HG02610 (cell line): ENCODE measurements around the gene CARM1.
A peak's percentile ranks its signal among the peaks of the same experiment; 100 is the strongest.
"Not testable (repeated sequence)": the region's sequence is repeated elsewhere in the genome, so short reads cannot be mapped to it uniquely, and the experiment has no call there.

Source experiments
- ATAC-seq: cut with Tn5 transposase; IDR thresholded peaks from one replicate; pipeline ENCODE4 v1.9.1; 2021; ENCODE audit warnings: mild to moderate bottlenecking, moderate library complexity; ENCODE audit not compliant: unreplicated experiment

Gene CARM1

DNA sequence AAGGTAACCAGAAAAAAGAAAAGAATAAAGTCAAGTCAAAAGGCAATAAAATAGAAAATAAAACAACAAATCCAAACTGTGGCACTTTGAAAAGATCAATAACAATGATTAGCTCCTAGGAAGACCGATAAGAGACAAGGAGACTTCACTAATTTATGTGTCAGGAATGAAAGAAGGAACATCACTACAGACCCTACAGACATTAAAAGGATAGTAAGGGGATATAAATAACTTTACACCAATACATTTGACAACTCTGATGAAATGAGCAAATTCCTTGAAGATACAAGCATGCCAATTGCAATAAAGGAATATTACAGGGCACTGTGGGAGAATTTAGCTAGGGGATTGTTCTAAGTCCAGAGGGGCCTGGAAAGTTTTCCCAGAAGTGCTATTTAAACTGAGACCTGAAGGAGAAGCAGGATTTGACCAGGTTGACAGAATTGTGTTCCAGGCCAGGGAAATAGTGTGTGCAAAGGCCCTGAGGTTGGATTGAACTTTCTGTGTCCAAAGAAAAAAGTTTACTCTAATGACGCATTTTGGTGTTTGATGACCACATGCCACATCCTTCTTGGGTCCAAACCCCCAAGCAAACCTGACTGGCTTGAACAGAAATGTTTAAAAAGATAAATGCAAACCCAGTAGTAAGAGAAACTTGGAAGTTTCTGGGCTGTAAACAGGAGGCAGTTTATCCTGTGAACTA is 24.7 kb upstream of the CARM1 start:
- ATAC-seq = no peak

DNA sequence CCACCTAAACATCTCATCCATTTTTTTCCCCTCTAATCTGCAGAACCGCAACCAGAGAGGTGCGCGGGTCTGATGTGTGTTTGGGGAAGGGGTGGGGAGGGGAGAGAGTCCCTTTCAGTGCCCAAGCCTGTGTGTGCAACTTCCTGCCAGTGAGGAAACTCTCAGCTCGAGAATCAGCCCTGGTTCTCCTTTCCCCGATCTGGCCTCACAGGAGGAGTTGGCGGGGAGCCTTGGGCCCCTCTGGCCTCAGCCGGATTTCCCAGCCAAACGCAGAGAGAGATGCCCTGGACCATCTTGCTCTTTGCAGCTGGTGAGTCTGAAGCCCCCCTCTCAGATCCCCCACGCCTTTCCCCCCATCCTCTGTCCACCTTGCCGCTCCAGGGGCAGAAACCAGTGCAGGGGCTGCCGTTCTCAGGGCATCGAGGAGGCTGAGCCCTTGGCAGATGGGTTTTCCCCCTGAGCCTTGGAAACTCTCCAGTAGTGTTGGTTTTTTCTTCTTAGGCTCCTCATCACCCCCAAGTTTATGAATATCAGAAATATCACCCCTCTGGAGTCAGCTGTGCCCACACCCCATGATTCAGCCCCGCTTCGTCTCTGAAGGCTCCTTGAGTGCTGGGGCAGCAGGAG is 23.0 kb upstream of the CARM1 start, which contains the start of gene C19orf38:
Gene C19orf38, plus strand, starts transcription at position 186 of the 627 bp plus-strand sequence. Its CDS starts 94 bp downstream, at position 280.
- no peak for ATAC-seq

DNA sequence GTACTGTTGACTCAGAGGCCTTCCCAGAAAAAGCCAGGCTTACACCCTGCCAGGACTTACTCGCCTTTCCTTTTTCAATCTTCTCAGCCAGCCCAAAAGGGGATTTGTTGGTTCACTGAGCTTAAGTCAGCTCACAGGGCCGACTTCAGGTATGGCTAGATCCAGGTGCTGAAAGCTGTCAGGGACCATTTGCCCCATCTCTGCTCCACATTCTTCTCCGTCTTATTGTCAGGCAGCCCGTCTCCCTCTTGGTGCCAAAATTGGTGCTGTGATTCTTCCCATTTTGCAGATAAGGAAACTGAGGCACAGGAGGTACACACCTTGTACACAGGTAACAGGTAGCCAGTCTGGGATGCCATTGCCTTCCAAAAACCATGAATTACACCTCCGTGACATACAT is 20.7 kb upstream of the CARM1 start:
- ATAC-seq = no peak

DNA sequence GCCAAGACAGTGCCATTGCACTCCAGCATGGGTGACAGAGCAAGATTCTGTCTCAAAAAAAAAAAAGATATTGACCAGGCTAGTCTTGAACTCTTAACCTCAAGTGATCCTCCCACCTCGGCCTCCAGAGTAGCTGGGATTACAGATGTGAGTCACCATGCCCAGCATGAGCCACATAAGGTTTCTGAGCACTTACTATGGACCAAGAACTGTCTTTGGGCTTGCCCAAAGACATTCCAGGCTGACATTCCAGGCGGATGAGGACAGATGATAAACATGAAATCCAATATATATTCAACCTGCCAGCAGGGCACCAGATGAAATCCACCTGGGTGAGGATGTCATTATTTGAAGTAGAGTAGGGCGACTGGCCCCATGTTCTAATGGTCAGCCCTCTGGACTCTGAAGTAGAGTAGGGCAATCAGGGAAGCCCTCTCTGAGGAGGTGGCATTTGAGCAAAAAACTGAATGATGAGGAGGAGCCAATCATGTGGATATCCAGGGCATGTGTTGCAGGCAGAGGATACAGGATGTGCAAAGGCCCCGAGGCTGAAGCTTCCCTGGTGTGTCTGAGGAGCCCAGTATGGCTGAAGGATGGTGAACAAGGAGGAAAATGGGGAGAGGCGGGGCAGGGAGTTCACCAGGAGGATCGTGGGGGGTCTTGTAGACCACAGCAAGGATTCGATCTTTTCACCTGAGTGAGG is 19.1 kb upstream of the CARM1 start:
- no peak for ATAC-seq

DNA sequence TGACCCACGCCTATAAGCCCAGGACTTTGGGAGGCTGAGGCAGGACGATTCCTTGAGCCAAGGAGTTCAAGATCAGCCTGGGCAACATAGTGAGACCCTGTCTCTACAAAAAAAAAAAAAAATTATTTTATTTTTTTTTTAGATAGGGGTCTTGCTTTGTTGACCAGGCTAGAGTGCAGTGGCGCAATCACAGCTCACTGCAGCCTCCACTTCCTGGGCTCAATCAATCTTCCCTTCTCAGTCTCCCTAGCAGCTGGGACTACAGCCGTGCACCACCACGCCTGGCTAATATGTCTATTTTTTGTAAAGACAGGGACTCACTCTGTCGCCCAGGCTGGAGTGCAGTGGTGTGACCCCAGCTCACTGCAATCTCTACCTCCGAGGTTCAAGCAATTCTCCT is 18.4 kb upstream of the CARM1 start:
- ATAC-seq = no peak

DNA sequence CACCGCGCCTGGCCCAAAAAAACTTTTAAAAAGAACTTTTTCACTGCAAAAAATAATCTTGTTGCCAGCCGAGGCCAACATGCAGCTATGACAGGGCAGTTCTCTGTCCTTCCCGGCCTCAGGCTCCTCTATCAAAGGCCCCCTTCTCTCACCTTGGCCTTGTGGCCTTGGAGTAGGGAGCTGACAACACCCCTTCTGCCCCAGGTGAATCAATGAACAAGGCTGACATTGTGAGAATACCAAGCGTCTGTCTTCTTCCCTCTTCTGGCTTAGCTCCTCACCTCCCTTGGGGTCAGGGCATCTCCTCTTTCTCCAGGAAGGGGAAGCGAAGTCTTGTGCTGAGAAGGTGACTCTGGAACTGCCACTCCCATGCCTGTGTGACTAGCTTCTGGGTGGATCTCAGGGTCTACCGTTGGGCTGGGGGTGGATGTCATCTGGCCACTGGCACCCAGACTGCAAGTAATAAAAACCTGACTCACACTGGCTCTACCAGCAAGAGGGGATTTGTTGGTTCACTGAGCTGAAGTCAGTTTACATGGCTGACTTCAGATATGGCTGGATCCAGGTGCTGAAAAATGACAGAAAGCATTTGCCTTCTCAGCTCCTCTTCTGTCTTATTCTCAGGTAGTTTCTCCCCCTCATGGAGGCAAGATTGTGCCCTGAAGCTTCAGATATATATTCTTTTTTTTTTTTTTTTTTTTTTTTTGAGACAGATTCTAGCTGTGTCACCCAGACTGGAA is 16.8 kb upstream of the CARM1 start:
- no peak for ATAC-seq

DNA sequence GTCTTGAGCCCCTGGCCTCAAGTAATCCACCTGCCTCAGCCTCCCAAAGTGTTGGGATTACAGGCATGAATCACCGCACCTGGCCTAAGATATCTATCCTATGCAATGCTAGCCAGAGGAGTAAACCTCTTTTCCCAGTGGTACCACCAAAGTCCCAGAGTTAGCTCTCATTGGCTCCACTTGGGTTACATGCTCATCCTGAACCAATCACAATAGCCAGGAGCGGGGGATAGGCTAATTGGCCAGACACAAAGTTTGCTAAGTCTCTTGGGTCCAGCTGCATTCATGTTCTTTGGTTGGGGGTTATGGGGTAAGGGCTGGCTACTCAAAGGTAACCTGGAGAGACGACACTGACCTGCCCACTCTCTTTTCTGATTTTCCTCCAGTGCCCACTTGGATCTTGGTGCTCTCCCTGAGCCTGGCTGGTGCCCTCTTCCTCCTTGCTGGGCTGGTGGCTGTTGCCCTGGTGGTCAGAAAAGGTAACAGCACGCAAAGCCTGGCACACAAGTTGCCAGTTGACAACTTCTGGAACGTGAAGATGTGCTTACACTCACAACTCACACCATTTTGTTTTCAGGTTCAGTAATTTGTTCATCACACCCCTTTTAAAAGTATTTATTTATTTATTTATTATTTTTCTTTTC is 15.4 kb upstream of the CARM1 start:
- ATAC-seq = no peak

DNA sequence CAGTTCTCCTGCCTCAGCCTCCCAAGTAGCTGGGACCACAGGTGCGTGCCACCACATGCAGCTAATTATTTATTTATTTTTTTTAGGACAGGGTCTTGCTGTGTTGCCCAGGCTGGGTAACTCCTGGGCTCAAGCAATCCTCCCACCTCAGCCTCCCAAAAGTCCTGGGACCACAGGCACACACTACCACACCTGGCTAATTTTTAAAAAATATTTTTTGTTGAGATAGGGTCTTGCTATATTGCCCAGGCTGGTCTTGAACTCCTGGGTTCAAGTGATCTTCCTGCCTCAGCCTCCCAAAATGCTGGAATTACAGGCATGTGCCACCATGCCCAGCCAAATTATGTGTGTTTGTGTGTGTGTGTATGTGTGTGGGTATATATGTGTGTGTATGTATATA is 14.5 kb upstream of the CARM1 start:
- not testable (repeated sequence) for ATAC-seq

DNA sequence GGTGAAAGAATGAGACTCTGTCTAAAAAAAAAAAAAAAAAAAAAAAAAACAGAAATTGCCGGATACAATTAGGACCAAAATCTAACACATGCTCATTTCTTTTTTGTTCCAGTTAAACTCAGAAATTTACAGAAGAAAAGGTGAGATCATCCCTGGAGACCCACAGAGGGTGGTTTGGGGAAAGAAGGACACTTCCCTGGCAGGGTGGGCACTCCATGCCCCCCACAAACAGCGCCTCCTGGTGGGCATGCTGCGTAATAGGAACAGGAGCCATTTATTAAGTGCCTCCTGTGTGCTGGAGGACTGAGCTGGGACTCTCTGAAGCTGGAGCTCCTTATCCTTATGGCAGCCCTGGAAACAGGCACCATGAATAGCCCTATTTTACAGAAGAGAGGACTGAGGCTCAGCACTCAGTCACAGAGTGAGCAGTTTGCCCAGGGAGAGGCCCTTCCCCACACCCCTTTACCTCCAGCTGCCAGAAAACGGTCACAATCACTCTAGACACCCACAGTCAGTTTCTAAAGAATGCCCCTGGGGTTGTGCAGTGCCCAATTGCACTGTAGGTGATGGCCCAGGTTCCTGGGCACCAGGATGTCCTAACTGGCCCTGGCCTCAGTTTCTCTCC is 13.0 kb upstream of the CARM1 start:
- no peak for ATAC-seq

DNA sequence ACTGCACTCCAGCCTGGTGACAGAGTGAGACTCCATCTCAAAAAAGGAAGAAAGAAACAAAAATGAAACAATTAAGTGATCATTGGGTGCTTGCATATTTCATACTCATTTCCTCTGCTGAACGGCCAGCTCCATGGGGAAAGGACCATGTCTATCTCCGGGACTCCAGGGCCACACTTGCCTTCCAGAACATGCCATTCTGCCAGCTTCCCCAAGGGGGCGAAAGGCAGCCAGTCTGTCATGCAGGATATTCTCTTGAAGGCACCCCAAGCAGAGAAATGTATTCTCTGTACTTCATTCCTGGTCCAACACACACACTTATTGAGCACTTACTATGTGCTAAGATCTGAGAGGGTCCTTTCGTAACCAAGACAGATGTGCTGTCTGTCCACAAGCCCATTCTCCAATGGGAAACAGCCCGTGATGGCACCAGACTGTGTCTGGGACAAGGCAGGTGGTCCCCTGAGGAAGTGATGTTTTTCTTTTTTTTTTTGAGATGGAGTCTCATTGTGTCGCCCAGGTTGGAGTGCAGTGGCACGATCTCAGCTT is 10.2 kb upstream of the CARM1 start:
- ATAC-seq = no peak

DNA sequence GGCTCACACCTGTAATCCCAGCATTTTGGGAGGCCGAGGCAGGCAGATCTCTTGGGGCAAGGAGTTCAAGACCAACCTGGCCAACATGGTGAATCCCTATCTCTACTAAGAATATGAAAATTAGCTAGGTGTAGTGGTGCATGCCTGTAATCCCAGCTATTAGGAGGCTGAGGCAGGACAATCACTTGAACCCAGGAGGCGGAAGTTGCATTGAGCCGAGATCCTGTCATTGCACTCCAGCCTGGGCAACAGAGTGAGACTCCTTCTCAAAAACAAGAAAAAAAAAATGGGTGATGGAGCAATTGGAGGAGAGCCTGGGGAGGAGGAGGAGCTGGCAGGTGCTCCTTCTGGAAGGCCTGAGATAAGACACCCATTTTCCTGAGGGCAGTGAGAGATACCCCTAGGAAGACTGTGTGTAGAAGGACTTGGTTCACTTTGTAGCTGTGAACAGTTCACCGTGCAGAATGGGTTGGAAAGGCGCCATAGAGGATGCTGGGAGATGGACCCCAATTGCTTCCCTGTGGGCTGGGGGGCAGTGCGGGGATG is 8.7 kb upstream of the CARM1 start:
- ATAC-seq = no peak

DNA sequence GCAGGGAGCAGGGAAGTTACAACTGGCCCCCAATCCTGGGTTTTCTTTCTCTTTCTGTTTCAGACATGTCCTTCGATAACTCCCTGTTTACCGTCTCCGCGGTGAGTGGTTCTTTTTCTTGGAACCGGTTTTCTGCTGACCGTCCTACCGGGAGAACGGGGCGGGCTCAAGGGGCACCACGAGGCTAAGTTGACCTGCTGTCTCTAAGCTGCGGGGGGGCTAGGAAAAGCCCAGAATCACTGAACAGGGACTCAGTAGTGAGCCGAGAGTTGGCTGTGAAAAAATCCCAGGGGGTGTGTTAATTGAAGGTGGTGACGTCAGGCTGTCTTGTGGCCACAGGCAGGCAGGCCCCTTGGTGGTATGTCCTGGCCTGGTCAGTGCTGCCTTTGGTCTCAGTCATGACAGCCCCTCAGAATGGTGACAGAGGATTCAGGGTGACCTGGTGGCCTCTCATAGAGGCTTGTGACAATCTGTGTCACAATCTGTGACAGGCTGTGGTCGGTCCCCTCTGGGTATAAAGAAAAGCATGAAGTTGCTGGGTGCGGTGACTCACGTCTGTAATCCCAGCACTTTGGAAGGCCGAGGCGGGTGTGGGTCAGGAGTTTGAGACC is 8.1 kb upstream of the CARM1 start:
- ATAC-seq = no peak

DNA sequence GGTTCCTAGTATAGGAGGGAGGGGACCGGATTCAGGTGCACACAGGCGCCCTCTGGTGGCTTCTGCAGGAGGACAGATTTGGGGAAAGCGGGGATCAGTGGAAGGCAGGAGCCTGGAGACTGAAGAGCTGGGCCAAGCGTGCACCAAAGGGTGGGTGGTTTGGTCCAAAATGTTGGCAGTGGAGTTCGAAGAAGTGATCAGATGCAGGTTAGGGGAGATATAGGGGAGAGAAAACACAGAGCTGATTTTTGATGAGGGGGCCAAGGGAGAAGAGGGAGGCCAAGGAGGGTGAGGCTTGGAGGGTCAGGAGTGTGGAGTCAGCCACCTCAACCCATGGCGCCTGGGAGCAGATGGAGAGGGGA is 6.8 kb upstream of the CARM1 start:
- no peak for ATAC-seq

DNA sequence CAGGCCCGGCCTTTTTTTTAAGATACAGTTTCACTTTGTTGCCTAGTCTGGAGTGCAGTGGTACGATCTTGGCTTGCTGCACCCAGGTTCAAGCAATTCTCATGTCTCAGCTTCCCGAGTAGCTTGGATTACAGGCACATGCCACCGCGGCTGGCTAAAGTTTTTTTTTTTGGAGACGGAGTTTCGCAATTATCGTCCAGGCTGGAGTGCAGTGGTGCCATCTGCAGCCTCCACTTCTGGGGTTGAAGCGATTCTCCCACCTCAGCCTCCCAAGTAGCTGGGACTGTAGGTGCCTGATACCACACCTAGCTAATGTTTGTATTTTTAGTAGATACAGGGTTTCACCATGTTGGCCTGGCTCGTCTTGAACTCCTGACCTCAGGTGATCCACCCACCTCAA is 4.9 kb upstream of the CARM1 start:
- ATAC-seq = no peak

DNA sequence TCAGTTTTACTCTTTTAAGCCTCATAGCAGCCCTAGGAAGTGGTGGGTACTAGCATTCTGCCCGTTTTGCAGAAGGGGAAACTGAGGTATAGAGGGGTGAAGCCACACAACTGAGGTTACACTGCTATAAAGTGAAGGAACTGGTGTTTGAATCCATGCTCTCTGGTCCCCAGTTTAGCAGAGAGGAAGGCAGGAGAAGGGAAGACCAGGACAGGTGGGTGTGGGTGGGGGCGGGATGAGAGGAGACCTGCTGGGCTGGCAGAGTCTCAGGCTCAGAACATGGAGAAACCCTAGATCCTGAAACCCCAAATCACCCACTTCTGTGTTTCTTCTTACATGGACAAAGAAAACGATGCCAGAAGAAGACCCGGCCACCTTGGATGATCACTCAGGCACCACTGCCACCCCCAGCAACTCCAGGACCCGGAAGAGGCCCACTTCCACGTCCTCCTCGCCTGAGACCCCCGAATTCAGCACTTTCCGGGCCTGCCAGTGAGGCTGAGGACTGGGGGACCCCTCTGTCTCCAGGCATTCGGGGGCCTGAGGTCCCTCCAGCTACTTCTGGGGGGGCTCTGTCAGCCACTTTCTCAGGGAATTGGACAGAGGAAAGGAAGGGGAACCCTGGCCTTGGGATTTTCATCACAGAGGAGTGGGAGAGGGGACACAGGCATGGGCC is 2.3 kb upstream of the CARM1 start:
- no peak for ATAC-seq

DNA sequence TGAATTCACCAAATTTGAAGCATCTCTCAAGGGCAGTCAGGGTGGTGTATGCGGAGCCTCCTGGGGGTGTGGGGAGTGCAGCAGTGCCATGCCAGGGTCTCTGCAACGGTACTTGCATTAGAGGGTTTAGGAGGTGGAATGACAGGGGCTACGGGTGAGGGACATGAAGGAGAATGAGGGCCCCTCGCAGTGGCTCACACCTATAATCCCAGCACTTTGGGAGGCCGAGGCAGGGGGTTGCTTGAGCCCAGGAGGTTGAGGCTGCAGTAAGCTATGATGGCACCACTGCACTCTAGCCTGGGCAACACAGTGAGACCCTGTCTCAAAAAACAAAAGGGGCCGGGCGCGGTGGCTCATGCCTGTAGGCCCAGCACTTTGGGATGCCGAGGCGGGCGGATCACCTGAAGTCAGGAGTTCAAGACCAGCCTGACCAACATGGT is 1.5 kb upstream of the CARM1 start:
- ATAC-seq = not testable (repeated sequence)

DNA sequence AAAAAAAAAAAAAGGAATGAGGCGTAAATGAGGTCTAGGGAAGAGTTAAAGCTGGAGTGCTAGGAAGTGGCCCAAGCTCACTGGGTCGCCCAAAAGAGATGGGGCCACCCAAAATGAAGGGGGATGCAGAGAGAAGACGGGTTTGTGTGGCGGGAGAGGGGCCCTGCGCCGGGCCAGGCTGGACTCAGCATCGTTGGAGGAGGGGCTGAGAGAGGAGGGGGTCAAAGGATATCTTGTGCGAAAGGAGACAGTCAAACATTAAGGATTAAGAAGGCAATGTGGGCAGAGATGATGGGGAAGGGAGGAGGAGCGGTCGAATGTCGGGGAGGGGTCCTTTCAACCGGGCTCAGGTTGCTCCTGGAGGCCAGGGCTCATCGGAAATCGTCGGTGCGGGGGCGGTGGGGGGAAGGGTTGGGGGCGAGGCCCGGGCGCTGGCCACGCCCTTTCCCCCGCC is 825 bp upstream of the CARM1 start:
- no peak for ATAC-seq

DNA sequence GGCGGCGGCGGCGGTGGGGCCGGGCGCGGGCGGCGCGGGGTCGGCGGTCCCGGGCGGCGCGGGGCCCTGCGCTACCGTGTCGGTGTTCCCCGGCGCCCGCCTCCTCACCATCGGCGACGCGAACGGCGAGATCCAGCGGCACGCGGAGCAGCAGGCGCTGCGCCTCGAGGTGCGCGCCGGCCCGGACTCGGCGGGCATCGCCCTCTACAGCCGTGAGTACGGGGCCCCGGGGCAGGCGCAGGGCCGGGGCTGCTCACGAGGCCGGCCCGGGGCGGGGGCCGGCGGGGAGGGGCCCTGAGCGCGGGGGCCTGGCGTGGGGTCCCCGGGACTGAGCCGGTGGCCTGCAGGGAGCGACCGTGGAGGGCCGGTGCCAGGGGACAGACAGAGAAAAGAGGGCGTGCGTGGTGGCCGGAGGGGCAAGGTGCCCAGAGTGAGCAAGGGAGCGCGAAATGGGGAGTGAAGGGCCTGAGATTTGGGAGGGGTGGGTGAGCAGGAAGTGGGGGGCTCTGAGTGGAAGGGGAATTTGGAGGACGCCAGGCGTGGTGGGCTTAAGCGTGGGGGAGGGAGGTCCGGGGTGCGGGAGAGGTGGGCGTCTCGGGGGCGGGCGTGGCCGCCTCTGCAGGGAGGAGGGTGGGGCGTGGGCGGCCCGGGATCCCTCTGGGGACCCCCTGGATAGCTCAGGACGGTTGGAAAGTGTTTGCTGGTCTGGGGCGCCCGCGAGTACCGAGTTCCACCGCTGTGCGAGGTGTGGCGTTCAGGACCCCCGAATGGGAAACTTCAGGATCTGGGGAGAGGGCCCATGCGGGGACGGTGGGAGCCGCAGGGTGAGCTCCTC is 575 bp downstream of the CARM1 start:
- ATAC-seq = peak; percentile 2
